HG03135 (cell line): ENCODE data around the gene ATP2A1.
"Not testable (repeated sequence)": the region's sequence is repeated elsewhere in the genome, so short reads cannot be mapped to it uniquely, and the experiment has no call there.

Experiments
- ATAC-seq: cut with Tn5 transposase; IDR thresholded peaks from one replicate; pipeline ENCODE4 v1.9.1; 2021; ENCODE audit warnings: mild to moderate bottlenecking, moderate library complexity; ENCODE audit not compliant: unreplicated experiment

The ATP2A1 gene

DNA sequence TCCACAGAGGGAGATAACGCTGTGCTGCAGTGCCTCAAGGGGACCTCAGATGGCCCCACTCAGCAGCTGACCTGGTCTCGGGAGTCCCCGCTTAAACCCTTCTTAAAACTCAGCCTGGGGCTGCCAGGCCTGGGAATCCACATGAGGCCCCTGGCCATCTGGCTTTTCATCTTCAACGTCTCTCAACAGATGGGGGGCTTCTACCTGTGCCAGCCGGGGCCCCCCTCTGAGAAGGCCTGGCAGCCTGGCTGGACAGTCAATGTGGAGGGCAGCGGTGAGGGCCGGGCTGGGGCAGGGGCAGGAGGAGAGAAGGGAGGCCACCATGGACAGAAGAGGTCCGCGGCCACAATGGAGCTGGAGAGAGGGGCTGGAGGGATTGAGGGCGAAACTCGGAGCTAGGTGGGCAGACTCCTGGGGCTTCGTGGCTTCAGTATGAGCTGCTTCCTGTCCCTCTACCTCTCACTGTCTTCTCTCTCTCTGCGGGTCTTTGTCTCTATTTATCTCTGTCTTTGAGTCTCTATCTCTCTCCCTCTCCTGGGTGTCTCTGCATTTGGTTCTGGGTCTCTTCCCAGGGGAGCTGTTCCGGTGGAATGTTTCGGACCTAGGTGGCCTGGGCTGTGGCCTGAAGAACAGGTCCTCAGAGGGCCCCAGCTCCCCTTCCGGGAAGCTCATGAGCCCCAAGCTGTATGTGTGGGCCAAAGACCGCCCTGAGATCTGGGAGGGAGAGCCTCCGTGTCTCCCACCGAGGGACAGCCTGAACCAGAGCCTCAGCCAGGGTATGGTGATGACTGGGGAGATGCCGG is 54.3 kb downstream of the ATP2A1 start:
- ATAC-seq, result no peak

DNA sequence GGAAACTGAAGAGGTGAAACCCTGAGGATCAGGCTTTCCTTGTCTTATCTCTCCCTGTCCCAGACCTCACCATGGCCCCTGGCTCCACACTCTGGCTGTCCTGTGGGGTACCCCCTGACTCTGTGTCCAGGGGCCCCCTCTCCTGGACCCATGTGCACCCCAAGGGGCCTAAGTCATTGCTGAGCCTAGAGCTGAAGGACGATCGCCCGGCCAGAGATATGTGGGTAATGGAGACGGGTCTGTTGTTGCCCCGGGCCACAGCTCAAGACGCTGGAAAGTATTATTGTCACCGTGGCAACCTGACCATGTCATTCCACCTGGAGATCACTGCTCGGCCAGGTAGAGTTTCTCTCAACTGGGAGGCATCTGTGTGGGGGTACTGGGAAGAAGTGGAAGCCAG is 54.9 kb downstream of the ATP2A1 start:
- no peak for ATAC-seq

GRCh38 chr16:28935346-28935745 is 57.1 kb downstream of the ATP2A1 start:
- ATAC-seq, result no peak

- ATAC-seq, result peak; percentile 74
Measured at GRCh38 chr16:28935924-28936783, 57.9 kb downstream of the ATP2A1 start.

DNA sequence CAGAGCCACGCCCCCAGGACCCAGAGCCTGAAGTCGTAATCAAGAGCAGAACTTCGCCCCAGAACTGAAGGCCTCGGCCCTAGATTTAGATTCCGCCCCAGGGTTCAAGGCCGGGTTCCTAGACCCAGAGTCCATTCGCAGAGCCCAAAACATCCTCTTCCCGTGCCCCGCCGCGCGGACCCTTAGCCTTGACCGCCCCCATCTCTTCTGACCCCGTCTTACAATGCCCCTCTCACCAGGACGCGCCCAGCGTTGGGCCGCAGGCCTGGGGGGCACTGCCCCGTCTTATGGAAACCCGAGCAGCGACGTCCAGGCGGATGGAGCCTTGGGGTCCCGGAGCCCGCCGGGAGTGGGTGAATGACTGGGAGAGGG is 58.5 kb downstream of the ATP2A1 start:
- no peak for ATAC-seq

DNA sequence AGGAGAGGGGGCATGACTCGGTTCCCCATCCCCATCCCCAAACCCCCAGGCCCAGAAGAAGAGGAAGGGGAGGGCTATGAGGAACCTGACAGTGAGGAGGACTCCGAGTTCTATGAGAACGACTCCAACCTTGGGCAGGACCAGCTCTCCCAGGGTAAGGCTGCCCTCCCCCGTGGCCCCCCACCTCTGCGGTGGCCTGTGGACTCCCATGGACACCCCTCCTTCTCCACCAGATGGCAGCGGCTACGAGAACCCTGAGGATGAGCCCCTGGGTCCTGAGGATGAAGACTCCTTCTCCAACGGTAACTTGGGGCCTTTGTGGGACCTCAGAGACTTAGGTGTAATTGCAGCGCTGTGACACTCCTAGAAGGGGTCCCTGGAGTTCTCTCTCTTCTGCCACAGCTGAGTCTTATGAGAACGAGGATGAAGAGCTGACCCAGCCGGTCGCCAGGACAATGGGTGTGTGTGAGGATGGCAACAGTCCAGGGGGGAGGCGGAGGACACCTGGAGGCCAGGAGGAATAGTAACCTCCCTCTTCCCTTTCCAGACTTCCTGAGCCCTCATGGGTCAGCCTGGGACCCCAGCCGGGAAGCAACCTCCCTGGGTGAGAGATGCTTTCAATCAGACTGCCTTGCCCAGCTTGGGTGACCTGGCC is 59.1 kb downstream of the ATP2A1 start:
- no peak for ATAC-seq

- no peak for ATAC-seq
Measured at GRCh38 chr16:28938721-28939120, 60.4 kb downstream of the ATP2A1 start.

- ATAC-seq, result not testable (repeated sequence)
Measured at GRCh38 chr16:28939825-28940224, 61.5 kb downstream of the ATP2A1 start.

GRCh38 chr16:28943281-28943680 is 65.0 kb downstream of the ATP2A1 start:
- no peak for ATAC-seq

- no peak for ATAC-seq
Measured at GRCh38 chr16:28946681-28947080, 68.4 kb downstream of the ATP2A1 start.

DNA sequence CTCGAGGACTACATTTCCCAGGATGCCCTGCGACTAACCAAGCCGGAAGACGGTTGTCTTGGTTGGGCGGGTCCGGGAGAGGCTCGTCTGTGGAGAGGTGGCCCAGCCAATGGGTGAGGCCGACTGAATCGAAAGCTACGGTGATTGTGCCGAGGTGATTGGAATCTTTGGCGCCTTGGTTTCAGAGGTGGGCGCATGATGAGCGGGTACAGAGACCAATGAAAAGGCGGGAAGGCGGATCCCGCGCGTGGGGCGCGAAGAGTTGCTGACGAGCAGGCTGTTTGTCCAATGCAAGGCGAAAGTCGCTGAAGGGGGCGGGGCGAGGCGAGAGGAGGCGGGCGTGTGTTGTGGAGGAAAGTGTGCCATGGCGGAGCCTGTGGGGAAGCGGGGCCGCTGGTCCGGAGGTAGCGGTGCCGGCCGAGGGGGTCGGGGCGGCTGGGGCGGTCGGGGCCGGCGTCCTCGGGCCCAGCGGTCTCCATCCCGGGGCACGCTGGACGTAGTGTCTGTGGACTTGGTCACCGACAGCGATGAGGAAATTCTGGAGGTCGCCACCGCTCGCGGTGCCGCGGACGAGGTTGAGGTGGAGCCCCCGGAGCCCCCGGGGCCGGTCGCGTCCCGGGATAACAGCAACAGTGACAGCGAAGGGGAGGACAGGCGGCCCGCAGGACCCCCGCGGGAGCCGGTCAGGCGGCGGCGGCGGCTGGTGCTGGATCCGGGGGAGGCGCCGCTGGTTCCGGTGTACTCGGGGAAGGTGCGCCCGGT is 72.5 kb downstream of the ATP2A1 start, which contains the start of gene NFATC2IP:
Gene NFATC2IP, plus strand, starts transcription at position 290 of the 762 bp plus-strand sequence. Its CDS starts 75 bp downstream, at position 365.
- peak; percentile 93 for ATAC-seq

- no peak for ATAC-seq
Measured at GRCh38 chr16:28951410-28951943, 73.2 kb downstream of the ATP2A1 start.
